HG03280 (cell line): ENCODE results near the gene TOP2A.
A peak's percentile ranks its signal among the peaks of the same experiment; 100 is the strongest.

ENCODE experiments used
- ATAC-seq: cut with Tn5 transposase; IDR thresholded peaks from one replicate; pipeline ENCODE4 v1.9.1; 2021; ENCODE audit warnings: mild to moderate bottlenecking, moderate library complexity; ENCODE audit not compliant: unreplicated experiment

The TOP2A gene

DNA sequence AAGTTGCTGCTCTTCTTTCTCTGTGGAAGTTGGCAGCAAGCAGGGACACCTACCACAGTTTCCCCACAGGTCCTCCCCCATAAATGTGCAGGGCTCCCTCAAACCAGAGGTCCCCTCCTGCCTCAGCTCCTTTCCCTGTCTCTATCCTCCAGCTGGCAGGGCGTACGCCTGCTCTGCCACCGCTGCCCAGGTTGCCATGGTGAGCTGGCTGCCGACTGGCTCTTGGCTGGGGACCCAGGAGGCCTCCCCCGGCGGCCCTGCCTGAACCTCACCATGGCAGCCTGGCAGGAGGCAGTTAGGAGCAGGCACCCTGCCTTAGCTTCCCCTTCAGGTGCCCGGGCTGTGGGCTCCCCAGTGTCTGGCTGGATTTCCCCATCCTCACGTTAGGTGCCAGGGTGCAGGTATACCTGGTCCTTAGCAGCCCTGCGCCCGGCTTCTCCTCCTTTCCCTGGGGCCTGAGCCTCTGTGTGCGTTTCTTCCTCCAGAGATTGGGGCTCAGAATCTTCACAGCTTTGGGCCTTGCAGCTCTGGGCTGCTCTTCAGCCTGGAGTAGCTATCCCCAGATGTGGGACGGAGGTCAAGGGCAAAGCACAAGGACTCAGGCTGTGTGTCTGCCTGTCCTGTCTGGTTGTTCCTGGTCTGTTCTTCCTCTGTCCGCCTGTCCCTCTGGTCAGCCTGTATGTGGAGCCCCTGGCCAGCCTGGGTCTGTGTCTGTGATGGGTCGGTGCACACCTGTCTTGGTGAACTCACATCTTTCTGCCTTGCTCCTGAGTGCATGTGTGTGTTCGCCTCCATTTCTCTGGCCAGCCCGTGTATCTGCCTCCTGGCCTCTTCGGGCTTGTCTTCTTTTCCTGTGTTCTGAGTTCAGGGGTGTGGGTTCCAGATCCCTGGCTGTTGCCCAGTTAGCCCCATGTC, 68.9 kb downstream of the TOP2A start:
- ATAC-seq = no peak

DNA sequence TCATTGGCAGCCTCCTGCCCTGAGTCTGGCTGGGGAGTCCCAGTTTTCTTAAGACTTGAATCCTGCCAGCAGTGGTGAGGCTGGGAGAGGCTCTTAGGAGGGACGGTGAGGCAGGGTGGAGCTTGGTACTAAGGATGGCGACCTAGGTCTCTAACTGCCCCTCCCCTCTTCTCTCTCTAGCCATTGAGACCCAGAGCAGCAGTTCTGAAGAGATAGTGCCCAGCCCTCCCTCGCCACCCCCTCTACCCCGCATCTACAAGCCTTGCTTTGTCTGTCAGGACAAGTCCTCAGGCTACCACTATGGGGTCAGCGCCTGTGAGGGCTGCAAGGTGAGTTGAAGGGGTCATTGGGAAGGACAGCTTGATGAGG, 69.6 kb downstream of the TOP2A start:
- no peak for ATAC-seq

DNA sequence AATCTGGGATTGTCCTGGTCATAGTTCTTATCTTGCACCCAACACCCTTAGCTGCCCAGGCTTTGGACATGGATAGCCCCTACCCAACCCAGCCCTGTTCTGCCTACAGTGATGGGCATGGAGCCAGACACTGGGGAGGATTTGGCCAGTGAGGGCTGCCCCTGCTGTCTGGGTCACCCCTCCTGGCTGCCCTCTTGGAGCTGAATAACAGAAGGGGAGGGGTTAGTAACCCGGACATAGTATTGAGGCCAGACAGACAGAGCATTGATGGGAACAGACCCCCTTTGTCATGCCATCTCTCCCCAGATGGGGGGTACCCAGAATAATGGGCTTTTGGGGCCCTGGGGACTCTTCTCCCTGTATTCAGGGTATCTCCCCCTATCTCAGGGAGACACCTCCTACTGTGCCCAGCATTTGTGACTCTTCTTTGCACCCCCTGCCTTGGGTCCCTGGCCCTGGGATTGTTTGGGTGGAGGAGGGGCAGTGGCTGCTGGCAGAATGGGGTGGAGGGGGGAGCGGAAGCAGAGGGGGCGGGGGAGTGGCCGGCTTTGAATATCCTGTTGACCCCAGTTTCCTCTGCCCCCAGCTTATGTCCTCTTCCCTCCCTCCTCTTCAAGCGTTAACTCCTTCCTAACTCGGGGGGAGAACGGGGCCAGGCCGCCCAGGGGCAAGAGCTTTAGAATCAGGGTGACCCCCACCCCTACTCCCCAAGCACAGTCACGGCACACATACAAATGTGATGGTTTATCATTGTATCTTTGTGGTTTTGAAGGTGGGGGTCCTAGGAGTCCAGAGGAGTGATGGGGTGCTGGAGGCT, 70.2 kb downstream of the TOP2A start:
- ATAC-seq = no peak

DNA sequence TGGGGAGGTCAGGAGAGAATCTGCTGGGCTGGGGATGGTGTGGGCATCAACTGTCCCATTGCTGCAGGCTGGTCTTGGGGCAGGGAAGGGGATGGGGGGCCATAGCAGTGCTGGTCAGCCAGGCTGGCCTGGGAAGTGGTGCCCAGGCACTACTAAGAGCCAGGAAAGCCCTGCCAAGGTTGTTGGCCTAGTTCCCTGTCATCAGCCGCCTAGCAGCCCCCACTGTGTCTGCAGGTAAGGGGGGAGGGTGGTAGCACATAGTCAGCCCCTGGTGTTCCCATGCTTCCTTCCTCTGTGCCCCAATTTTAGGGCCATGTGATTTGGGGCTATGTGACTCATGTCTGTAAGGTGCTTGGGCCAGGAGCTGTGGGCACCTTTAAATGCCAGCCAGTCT, 70.9 kb downstream of the TOP2A start:
- ATAC-seq = no peak

DNA sequence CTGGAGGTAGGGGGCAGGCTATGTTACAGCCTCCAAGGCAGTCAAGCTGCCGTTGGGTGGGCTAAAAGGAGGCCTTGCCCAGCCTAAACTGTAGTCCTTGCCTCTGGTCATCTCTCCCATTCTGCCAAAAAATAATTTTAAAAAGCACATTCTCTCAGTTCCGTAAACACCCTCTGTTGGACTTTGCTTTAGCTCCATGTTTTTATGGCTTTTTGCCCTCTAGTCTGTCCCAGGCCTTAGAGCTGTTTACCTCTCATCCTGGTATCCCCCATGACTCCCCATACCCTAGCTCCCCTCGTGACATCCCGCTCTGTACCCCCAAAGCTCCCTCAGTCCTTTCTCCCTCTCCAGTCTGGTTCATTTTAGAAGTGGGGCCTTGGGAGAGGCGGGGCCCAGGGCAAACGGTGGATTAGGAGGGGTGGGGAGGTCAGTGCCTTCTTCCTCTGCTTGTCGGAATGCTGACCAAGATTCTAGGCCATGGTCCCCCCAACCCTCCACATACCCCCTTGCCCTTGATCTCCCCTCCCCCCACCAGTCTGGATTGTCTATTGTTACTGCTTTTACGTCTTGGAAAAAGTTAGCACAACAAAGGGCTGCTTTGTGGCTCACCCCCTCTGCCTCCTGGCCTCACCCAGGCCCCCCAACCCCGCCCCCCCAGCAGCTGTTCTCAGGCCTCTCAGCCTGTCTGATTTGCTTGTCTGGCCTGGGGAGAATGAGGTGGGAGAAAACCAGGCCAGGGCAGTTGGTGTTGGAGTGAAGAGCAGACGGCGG, 71.5 kb downstream of the TOP2A start:
- no peak for ATAC-seq

- no peak for ATAC-seq
Measured at GRCh38 chr17:40345161-40345993, 72.3 kb downstream of the TOP2A start.

GRCh38 chr17:40344421-40345160, 73.1 kb downstream of the TOP2A start:
- no peak for ATAC-seq

DNA sequence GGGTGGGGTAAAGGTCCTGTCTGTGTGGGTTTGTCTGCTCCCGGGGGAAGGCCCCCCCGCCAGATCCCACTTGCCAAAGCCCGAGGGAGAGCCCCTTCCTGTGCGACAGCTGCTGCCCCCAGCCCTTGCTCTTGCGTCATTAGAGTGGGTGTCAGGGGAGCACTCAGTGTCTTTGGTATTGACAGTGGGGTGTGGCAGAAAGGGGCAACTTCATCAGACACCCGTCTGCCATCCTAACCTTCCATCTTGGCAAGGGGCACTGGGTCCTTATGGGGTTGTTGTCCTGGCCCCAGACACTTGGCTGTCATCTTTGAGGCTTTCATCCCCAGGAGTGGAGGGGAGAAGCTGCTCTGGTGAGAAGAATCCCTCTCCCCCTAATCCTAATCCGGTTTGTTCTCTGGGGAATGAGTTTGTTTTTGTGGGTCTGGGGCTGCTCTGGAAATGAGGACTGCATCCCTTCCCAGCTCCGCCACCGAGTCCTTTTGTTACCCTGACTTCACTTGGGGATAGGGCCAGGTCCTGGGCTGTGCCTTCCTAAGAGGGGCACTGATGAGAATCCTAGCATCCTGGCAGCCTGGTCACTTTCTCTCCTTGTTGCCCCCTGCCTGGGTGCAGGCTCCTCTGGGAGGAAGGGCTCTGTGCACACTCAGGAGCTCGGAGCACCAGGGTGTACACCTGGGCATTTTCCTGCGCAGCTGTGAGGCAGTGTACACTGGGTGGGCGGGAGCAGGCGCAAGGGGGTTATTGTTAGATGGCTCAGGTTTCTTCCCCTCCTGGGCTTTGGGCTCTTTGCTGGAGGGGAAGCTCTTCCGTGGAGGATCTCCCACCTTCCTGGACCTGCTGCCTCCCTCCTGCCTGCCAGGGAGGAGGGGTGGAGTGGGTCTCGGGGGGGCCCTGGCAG, 74.2 kb downstream of the TOP2A start:
- ATAC-seq = no peak

DNA sequence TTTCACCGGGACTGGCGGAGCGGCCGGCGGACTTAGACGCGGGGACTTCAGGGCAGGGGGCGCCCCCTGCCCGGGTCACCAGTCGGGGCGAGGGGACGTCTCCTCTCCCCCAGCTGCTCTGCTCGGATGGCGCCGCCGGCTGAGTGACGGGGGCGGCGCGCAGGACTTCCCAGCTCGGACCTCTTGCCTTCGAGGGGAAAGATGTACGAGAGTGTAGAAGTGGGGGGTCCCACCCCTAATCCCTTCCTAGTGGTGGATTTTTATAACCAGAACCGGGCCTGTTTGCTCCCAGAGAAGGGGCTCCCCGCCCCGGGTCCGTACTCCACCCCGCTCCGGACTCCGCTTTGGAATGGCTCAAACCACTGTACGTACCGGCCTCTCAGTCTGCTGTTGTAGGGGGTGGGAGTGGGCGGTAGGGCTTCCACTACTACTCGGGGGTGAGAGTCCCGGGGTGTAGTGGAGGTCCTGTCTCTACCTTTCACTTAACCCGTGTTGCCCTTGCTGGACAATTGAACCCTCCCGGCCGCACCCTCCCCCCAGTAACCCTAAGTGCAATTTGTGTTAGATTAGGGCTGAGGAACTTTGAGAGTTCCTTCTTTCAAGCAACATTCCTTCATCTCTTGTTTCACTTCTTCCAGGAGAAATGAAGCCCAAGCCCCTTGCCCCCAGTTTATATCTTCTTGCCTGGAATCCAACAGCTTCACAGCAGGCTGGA, 75.0 kb downstream of the TOP2A start:
- ATAC-seq = no peak

GRCh38 chr17:40341808-40342503, 75.7 kb downstream of the TOP2A start:
- no peak for ATAC-seq

GRCh38 chr17:40340880-40341807, 76.6 kb downstream of the TOP2A start:
- peak; percentile 67 for ATAC-seq

GRCh38 chr17:40340327-40340726, 77.4 kb downstream of the TOP2A start:
- ATAC-seq = no peak

DNA sequence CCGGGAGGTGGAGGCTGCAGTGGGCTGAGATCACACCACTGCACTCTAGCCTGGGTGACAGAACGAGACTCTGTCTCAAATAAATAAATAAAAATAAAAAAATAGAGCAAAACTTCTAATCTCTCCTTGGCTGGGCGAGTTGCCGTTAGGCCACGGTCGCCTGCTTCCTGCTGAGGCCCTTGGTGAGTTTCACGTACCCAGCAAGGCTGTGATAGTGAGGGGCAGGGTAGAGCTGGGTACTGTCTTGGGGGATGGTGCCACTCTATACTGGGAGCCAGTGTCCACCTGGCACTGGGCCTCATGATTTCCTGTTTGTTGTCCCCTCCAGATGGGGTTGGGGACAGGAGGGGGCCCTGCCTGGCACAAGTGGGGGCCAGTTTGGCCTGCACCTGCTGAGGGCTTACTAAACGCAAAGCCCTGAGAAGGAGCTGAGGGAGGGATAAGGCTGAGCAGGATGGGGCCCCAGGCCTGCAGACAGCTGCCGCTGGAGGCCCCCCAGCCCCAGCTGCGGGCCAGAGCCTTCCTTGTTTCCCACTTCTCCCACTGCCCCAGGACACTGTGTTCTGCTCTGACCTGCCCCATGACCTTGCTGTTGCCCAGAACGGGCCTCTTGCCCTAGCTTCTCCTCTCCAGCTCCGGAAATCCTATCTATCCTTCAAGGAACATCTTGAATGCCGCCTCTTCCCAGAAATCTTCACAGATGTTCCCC, 78.6 kb downstream of the TOP2A start:
- ATAC-seq = no peak
